Measurements from ENCODE around the gene ARRDC4. TPM values are rescaled to one million over a fixed set of nuclear protein-coding genes. Genes with fewer than 3 reads are reported as not detected.

Gene ARRDC4
- total RNA-seq, 1 donor from 2014 or later: 52.8 TPM

GRCh38 chr15:97966924-97967620, 6.6 kb downstream of the ARRDC4 start:
- peaks cover 66% of the 10 kb centered on the region for H3K36me3 ChIP-seq
- no peak for ATAC-seq
- H3K27ac ChIP-seq: no peak overlapping the region
- no peak overlapping the region for H3K4me3 ChIP-seq
- no peaks in the 10 kb centered on the region for H3K27me3 ChIP-seq (ENCODE audit: low read depth)
- peaks cover 30% of the 10 kb centered on the region for H3K4me1 ChIP-seq
- TF ChIP-seq, protein P1, sequence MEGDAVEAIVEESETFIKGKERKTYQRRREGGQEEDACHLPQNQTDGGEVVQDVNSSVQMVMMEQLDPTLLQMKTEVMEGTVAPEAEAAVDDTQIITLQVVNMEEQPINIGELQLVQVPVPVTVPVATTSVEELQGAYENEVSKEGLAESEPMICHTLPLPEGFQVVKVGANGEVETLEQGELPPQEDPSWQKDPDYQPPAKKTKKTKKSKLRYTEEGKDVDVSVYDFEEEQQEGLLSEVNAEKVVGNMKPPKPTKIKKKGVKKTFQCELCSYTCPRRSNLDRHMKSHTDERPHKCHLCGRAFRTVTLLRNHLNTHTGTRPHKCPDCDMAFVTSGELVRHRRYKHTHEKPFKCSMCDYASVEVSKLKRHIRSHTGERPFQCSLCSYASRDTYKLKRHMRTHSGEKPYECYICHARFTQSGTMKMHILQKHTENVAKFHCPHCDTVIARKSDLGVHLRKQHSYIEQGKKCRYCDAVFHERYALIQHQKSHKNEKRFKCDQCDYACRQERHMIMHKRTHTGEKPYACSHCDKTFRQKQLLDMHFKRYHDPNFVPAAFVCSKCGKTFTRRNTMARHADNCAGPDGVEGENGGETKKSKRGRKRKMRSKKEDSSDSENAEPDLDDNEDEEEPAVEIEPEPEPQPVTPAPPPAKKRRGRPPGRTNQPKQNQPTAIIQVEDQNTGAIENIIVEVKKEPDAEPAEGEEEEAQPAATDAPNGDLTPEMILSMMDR (IDR thresholded peaks at IDR 0.05): no peak
- no peak for DNase-seq
- intact Hi-C loops (cut with DNase I): no loop called here
- H3K9me3 ChIP-seq: no peaks in the 10 kb centered on the region

DNA sequence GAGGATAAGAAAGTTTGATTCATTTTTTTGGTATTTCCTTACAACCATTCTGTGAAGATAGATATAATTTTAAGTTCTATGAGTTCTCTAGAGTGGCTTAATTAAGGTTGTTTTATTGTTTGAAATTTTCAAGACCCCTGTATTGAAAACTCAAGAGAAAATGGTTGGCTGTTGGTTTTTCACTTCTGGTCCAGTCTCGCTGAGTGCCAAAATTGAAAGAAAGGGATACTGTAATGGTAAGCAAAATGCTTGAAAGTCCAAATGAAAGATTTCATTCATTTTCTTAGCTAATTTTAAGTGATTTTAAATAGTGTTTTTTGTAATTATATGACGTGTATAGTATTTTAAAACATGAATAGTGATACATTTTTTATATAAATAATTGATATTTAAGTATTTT, 7.4 kb downstream of the ARRDC4 start:
- DNase-seq (no peak), ATAC-seq (no peak)
- intact Hi-C loops (cut with DNase I): no loop called here
- Histone ChIP-seq H3K4me3 (no peak overlapping the region), H3K27me3 (ENCODE audit: low read depth) (no peaks in the 10 kb centered on the region), H3K9me3 (no peaks in the 10 kb centered on the region), H3K4me1 (peaks cover 25% of the 10 kb centered on the region), H3K27ac (no peak overlapping the region), H3K36me3 (peaks cover 74% of the 10 kb centered on the region)
- TF ChIP-seq, protein P1 (IDR thresholded peaks at IDR 0.05): no peak

GRCh38 chr15:97968380-97968779, 7.9 kb downstream of the ARRDC4 start:
- H3K9me3 ChIP-seq: no peaks in the 10 kb centered on the region
- no peak for ATAC-seq
- no peak overlapping the region for H3K27ac ChIP-seq
- TF ChIP-seq, protein P1 (IDR thresholded peaks at IDR 0.05): no peak
- DNase-seq: no peak
- peaks cover 79% of the 10 kb centered on the region for H3K36me3 ChIP-seq
- peaks cover 20% of the 10 kb centered on the region for H3K4me1 ChIP-seq
- intact Hi-C loops (cut with DNase I): no loop called here
- no peak overlapping the region for H3K4me3 ChIP-seq
- no peaks in the 10 kb centered on the region for H3K27me3 ChIP-seq (ENCODE audit: low read depth)

DNA sequence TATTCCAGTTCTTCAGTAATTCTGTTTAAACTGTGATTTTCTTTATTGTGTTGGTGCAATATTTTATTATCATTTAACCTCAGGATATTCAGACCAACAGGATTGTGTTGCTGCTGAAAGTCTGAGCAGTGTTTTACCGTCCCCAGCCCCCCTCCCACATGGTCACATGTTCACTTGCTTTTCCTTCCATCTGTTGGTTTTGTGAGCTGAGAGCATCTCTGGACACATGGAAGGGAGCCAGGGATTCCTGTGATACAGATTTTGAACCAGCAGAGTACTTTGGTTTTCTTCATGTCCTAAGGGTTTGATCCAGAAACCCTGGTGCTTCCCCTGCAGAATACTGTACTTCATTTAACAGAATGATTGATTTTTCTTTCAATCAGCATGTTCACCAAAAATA, 11.9 kb downstream of the ARRDC4 start:
- TF ChIP-seq, protein P1 (IDR thresholded peaks at IDR 0.05): no peak
- DNase-seq (no peak), ATAC-seq (no peak)
- Histone ChIP-seq H3K27me3 (ENCODE audit: low read depth) (no peaks in the 10 kb centered on the region), H3K4me1 (no peaks in the 10 kb centered on the region), H3K9me3 (no peaks in the 10 kb centered on the region), H3K36me3 (peaks cover 66% of the 10 kb centered on the region), H3K4me3 (no peak overlapping the region), H3K27ac (no peak overlapping the region)
- intact Hi-C loops (cut with DNase I): no loop called here

- H3K27ac ChIP-seq: no peak overlapping the region
- no peaks in the 10 kb centered on the region for H3K4me1 ChIP-seq
- TF ChIP-seq, protein P1 (IDR thresholded peaks at IDR 0.05): no peak
- H3K4me3 ChIP-seq: no peak overlapping the region
- no peaks in the 10 kb centered on the region for H3K27me3 ChIP-seq (ENCODE audit: low read depth)
- ATAC-seq (no peak), DNase-seq (no peak)
- peaks cover 29% of the 10 kb centered on the region for H3K36me3 ChIP-seq
- intact Hi-C loops (cut with DNase I): no loop called here
- no peaks in the 10 kb centered on the region for H3K9me3 ChIP-seq
These were observed 15.6 kb downstream of the ARRDC4 start for GRCh38 chr15:97976129-97976528.

Measured in lower lobe of right lung (tissue), 2 donors.